Measurements from ENCODE around the gene CRX.

- TF ChIP-seq POLR2A (IDR thresholded peaks at IDR 0.05) (no peak), CTCF (IDR thresholded peaks at IDR 0.05) (no peak)
Observed at GRCh38 chr19:47819858-47820257, 1.9 kb upstream of the CRX start.

Data from stomach (tissue), 4 donors.